Right lobe of liver (tissue), 6 donors: ENCODE data around the gene SRSF1. TPM values are rescaled to one million over a fixed set of nuclear protein-coding genes. Genes with fewer than 3 reads are reported as not detected.

Experiments
- ATAC-seq, 4 donors: fragments of 200-7000 bp; cut with Tn5 transposase; one replicate each; pipeline ENCODE4 v1.9.1; 2020; ENCODE audit warnings: mild to moderate bottlenecking in 4 of 4, moderate library complexity in 4 of 4
- DNase-seq, 3 donors: peaks; one replicate each; pipeline ENCODE4 v3.0.0-alpha.2; 2020
- H3K27ac ChIP-seq, 3 donors: fragments of 200-600 bp; one replicate each; pipeline ENCODE4 v1.8.0; 2022
- H3K27me3 ChIP-seq, 2 donors: fragments of 200-600 bp; one replicate each; pipeline ENCODE4 v1.8.0; 2022
- H3K36me3 ChIP-seq, 4 donors: fragments of 200-600 bp; sonication (generic) in 1 of 4; one replicate each; pipeline versions ENCODE4 v1.5.1 to v1.8.0; 2017 to 2022; ENCODE audit warnings: control low read depth in 1 of 4
- H3K4me1 ChIP-seq, 4 donors: fragments of 200-600 bp; sonication (generic) in 1 of 4; one replicate each; pipeline versions ENCODE4 v1.5.1 to v1.8.0; 2017 to 2022; ENCODE audit warnings: control low read depth in 1 of 4
- H3K4me3 ChIP-seq, 3 donors: fragments of 200-600 bp; one replicate each; pipeline ENCODE4 v1.8.0; 2022
- H3K9me3 ChIP-seq, 4 donors: fragments of 200-600 bp; sonication (generic) in 1 of 4; one replicate each; pipeline versions ENCODE4 v1.5.1 to v1.8.0; 2017 to 2022; ENCODE audit warnings: control low read depth in 1 of 4
- CTCF ChIP-seq, 4 donors: fragments of 200-600 bp in 3 of 4; fragments of 450-650 bp in 1 of 4; IDR thresholded peaks; one replicate each; pipeline versions ENCODE4 v1.5.1 to v1.8.0; 2016 to 2022; ENCODE audit warnings: antibody characterized with exemption in 4 of 4, mild to moderate bottlenecking in 2 of 4
- POLR2A ChIP-seq: fragments of 450-650 bp; IDR thresholded peaks from one replicate; pipeline ENCODE4 v1.6.1; 2017; ENCODE audit warnings: antibody characterized with exemption, mild to moderate bottlenecking
- WGBS: methylation state at CpG from one replicate; pipeline ENCODE4 v1.1.6; 2018; ENCODE audit warnings: low coverage, low lambda C conversion rate; ENCODE audit not compliant: insufficient coverage; ENCODE audit errors: missing lambda C conversion rate; 5-methylcytosine and 5-hydroxymethylcytosine counted together
- intact Hi-C, 2 donors: fragments of 100-400 bp; cut with DNase I; formaldehyde crosslinking; loops; one replicate each; pipeline versions ENCODE4 v1.11.2 to v1.14.1; 2022
- total RNA-seq, 6 experiments: library from RNA; depleted of rRNA in 2 of 6; stranded (reverse); fragments of >200 nt in 2 of 6; fragmentation: NEBNext Ultra II Directional in 3 of 6; extraction: Animal tissue kit (Norgen Biotek cat#: 25700) in 3 of 6; gene quantifications; one replicate each; pipeline versions ENCODE4 v1.1.0 to v1.2.4, GENCODE V29; 2016 to 2023
- donor health status: DM: no; HTN: yes; CAD: no.
- donor health status: DM: no; HTN: no; CAD: no.
- donor health status: DM: no; HTN: no; CAD: no.
- donor health status: DM: no; HTN: yes; CAD: no.
- donor health status: DM: no; HTN: yes; CAD: no.

Gene SRSF1
- total RNA-seq, 6 experiments from 2014 or later: 55.7 to 92.0 (median 80.0) TPM

- peaks cover 0 to 30% (median 12%) of the 10 kb centered on the region in 4 donors for H3K4me1 ChIP-seq
- 0% methylated on average over 10 of the region's 20 CpGs for WGBS
Measured at GRCh38 chr17:58006560-58006923, 504 bp downstream of the SRSF1 start.

GRCh38 chr17:58005728-58006559, 1.1 kb downstream of the SRSF1 start:
- peaks cover 0 to 30% (median 12%) of the 10 kb centered on the region in 4 donors for H3K4me1 ChIP-seq
- ATAC-seq: no peak

More at GRCh38 chr17:58006560-58006923, 504 bp downstream of the SRSF1 start:
- no peak for TF ChIP-seq POLR2A
- TF ChIP-seq CTCF (IDR thresholded peaks at IDR 0.05): no peak
- Histone ChIP-seq H3K27me3 (no peaks in the 10 kb centered on the region), H3K9me3 (no peaks in the 10 kb centered on the region), H3K27ac (peak overlapping the region; percentile 93 to 99 (median 98)), H3K4me3 (peak overlapping the region; percentile 89 to 98 (median 94)), H3K36me3 (peaks cover 0 to 39% (median 24%) of the 10 kb centered on the region in 4 donors)
- DNase-seq: peak; percentile 76 to 82 (median 79)
- ATAC-seq: peak; percentile 65 to 78 (median 73)
- intact Hi-C loops: no loop called here

GRCh38 chr17:58005031-58005727, 1.9 kb downstream of the SRSF1 start:
- intact Hi-C loops: no loop called here
- H3K36me3 ChIP-seq: peaks cover 0 to 46% (median 27%) of the 10 kb centered on the region in 4 donors
- peaks cover 0 to 30% (median 12%) of the 10 kb centered on the region in 4 donors for H3K4me1 ChIP-seq
- ATAC-seq: no peak
- WGBS: 59% methylated on average over 11 of the region's 12 CpGs
- H3K4me3 ChIP-seq: peak overlapping the region; percentile 89 to 98 (median 94)
- no peaks in the 10 kb centered on the region for H3K27me3 ChIP-seq
- no peak for TF ChIP-seq POLR2A
- TF ChIP-seq CTCF (IDR thresholded peaks at IDR 0.05): no peak
- no peak for DNase-seq
- H3K9me3 ChIP-seq: no peaks in the 10 kb centered on the region
- H3K27ac ChIP-seq: no peak overlapping the region

More at GRCh38 chr17:58005728-58006559, 1.1 kb downstream of the SRSF1 start:
- Histone ChIP-seq H3K27ac (peak overlapping the region; percentile 93 to 99 (median 98)), H3K36me3 (peaks cover 0 to 41% (median 26%) of the 10 kb centered on the region in 4 donors), H3K27me3 (no peaks in the 10 kb centered on the region), H3K9me3 (no peaks in the 10 kb centered on the region), H3K4me3 (peak overlapping the region; percentile 89 to 98 (median 94))
- intact Hi-C loops: no loop called here
- no peak for TF ChIP-seq POLR2A
- TF ChIP-seq CTCF (IDR thresholded peaks at IDR 0.05): no peak
- 1% methylated on average over 29 of the region's 36 CpGs for WGBS
- DNase-seq: no peak

GRCh38 chr17:58004060-58004459, 3.0 kb downstream of the SRSF1 start:
- intact Hi-C loops: loop anchor here in 1 of 2 donors (5.0 kb wide), 1 partner anchor 147 kb away; no protein-coding TSS in a partner anchor
- Histone ChIP-seq H3K36me3 (peaks cover 0 to 46% (median 27%) of the 10 kb centered on the region in 4 donors), H3K4me3 (no peak overlapping the region)

More at GRCh38 chr17:58004060-58004459, 3.0 kb downstream of the SRSF1 start:
- WGBS: 35% methylated on average over 3 of the region's 3 CpGs
- TF ChIP-seq CTCF (IDR thresholded peaks at IDR 0.05) (no peak), POLR2A (no peak)
- DNase-seq: no peak
- no peaks in the 10 kb centered on the region for H3K9me3 ChIP-seq
- peaks cover 0 to 30% (median 12%) of the 10 kb centered on the region in 4 donors for H3K4me1 ChIP-seq
- H3K27ac ChIP-seq: no peak overlapping the region
- no peak for ATAC-seq
- no peaks in the 10 kb centered on the region for H3K27me3 ChIP-seq
